Stimulated activated CD8-positive, alpha-beta memory T cell treated with anti-CD3 and anti-CD28 coated beads, Interleukin-4, amount 100 ng/mL, for 4 hours (primary cell): Measurements from ENCODE around the gene TBXA2R.

ENCODE experiments used
- DNase-seq, 2 donors: peaks; one replicate each; pipeline ENCODE4 v3.0.0-alpha.2; 2020; ENCODE audit warnings: low read depth in 2 of 2, low spot score in 1 of 2

TBXA2R gene

GRCh38 chr19:3556978-3557460 lies 49.7 kb downstream of the TBXA2R start:
- peak; percentile 33 to 54 for DNase-seq

GRCh38 chr19:3556423-3556977 lies 50.2 kb downstream of the TBXA2R start:
- no peak for DNase-seq

- no peak for DNase-seq
Observed at GRCh38 chr19:3555653-3556422, 50.8 kb downstream of the TBXA2R start.

GRCh38 chr19:3554254-3555083 lies 52.2 kb downstream of the TBXA2R start:
- no peak for DNase-seq

GRCh38 chr19:3551792-3552095 lies 54.9 kb downstream of the TBXA2R start:
- DNase-seq: no peak

GRCh38 chr19:3550947-3551791 lies 55.5 kb downstream of the TBXA2R start:
- DNase-seq: no peak

GRCh38 chr19:3549816-3550215 lies 56.9 kb downstream of the TBXA2R start:
- no peak for DNase-seq

GRCh38 chr19:3548606-3549005 lies 58.1 kb downstream of the TBXA2R start:
- DNase-seq: no peak

GRCh38 chr19:3547767-3548282 lies 58.9 kb downstream of the TBXA2R start:
- DNase-seq: no peak

- DNase-seq: no peak
Observed at GRCh38 chr19:3547301-3547731, 59.4 kb downstream of the TBXA2R start.

- no peak for DNase-seq
Observed at GRCh38 chr19:3546119-3546518, 60.6 kb downstream of the TBXA2R start.

- DNase-seq: no peak
Observed at GRCh38 chr19:3545669-3546034, 61.0 kb downstream of the TBXA2R start.

GRCh38 chr19:3544742-3545668 lies 61.7 kb downstream of the TBXA2R start:
- DNase-seq: peak; percentile 42 to 70
